ENCODE data around the gene DRAP1.

GRCh38 chr11:65934014-65934413 lies 14.8 kb downstream of the DRAP1 start:
- TF ChIP-seq, protein P1, sequence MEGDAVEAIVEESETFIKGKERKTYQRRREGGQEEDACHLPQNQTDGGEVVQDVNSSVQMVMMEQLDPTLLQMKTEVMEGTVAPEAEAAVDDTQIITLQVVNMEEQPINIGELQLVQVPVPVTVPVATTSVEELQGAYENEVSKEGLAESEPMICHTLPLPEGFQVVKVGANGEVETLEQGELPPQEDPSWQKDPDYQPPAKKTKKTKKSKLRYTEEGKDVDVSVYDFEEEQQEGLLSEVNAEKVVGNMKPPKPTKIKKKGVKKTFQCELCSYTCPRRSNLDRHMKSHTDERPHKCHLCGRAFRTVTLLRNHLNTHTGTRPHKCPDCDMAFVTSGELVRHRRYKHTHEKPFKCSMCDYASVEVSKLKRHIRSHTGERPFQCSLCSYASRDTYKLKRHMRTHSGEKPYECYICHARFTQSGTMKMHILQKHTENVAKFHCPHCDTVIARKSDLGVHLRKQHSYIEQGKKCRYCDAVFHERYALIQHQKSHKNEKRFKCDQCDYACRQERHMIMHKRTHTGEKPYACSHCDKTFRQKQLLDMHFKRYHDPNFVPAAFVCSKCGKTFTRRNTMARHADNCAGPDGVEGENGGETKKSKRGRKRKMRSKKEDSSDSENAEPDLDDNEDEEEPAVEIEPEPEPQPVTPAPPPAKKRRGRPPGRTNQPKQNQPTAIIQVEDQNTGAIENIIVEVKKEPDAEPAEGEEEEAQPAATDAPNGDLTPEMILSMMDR (IDR thresholded peaks at IDR 0.05) = no peak
- no peak for TF ChIP-seq POLR2A (IDR thresholded peaks at IDR 0.05)

Measured in thyroid gland (tissue), 4 donors.